ENCODE data around the gene GPRIN3.

DNA sequence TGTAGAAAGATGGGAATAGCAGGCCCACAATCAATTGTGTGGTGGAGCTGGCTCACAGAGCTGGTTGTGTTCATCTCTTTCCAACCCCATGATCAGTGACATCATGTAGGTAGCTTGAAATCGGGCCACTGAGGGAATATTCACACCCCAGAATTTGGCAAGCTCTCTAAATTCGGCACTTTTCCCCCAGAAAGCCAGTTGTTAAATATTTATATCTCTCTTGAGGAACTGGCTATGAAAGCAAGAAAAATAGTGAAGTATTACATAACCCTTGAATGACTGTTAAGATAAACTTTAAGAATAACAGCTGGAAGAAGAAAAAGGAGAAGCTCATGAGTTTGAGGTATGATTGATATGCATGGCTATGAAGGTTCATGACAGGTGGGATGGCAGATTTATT is 38.9 kb downstream of the GPRIN3 start:
- TF ChIP-seq, protein P1, sequence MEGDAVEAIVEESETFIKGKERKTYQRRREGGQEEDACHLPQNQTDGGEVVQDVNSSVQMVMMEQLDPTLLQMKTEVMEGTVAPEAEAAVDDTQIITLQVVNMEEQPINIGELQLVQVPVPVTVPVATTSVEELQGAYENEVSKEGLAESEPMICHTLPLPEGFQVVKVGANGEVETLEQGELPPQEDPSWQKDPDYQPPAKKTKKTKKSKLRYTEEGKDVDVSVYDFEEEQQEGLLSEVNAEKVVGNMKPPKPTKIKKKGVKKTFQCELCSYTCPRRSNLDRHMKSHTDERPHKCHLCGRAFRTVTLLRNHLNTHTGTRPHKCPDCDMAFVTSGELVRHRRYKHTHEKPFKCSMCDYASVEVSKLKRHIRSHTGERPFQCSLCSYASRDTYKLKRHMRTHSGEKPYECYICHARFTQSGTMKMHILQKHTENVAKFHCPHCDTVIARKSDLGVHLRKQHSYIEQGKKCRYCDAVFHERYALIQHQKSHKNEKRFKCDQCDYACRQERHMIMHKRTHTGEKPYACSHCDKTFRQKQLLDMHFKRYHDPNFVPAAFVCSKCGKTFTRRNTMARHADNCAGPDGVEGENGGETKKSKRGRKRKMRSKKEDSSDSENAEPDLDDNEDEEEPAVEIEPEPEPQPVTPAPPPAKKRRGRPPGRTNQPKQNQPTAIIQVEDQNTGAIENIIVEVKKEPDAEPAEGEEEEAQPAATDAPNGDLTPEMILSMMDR (IDR thresholded peaks at IDR 0.05) = no peak
- no peak for TF ChIP-seq EP300 (IDR thresholded peaks at IDR 0.05)
